GM23338 (cell line): ENCODE data around the gene ADAMTS17. TPM values are rescaled to one million over a fixed set of nuclear protein-coding genes. Genes with fewer than 3 reads are reported as not detected.

ENCODE experiments used
- ATAC-seq: fragments of 200-7000 bp; cut with Tn5 transposase; 3 replicates; pipeline ENCODE4 v1.9.1; 2020
- DNase-seq: peaks from one replicate; pipeline ENCODE4 v3.0.0-alpha.2; 2015; ENCODE audit warnings: low spot score
- H2AFZ ChIP-seq: fragments of 200-600 bp; sonication (generic); 2 replicates; pipeline ENCODE4 v1.8.0; 2016; ENCODE audit warnings: antibody characterized with exemption, mild to moderate bottlenecking, moderate library complexity
- H3F3A ChIP-seq: fragments of 200-600 bp; sonication (generic); replicated peaks from 2 replicates; pipeline ENCODE4 v1.8.0; 2017; ENCODE audit warnings: antibody characterized with exemption, mixed run types, low read depth
- H3K27ac ChIP-seq: fragments of 200-600 bp; sonication (generic); 2 replicates; pipeline ENCODE4 v1.6.1; 2016; ENCODE audit warnings: low read depth
- H3K27me3 ChIP-seq: fragments of 200-600 bp; sonication (generic); 2 replicates; pipeline ENCODE4 v1.8.0; 2016; ENCODE audit warnings: mild to moderate bottlenecking, mixed run types, moderate library complexity; ENCODE audit not compliant: insufficient read depth
- H3K36me3 ChIP-seq: fragments of 200-600 bp; sonication (generic); 2 replicates; pipeline ENCODE4 v1.8.0; 2016; ENCODE audit warnings: mild to moderate bottlenecking; ENCODE audit not compliant: insufficient read depth
- H3K4me1 ChIP-seq: fragments of 200-600 bp; sonication (generic); 2 replicates; pipeline ENCODE4 v1.8.0; 2016; ENCODE audit warnings: mild to moderate bottlenecking, moderate library complexity; ENCODE audit not compliant: insufficient read depth
- H3K4me2 ChIP-seq: fragments of 200-600 bp; sonication (generic); 2 replicates; pipeline ENCODE4 v1.7.1; 2017; ENCODE audit warnings: mixed run types
- H3K4me3 ChIP-seq: fragments of 200-600 bp; sonication (generic); 2 replicates; pipeline ENCODE4 v1.6.1; 2016; ENCODE audit warnings: mixed run types
- H3K79me2 ChIP-seq: fragments of 200-600 bp; sonication (generic); replicated peaks from 2 replicates; pipeline ENCODE4 v1.8.0; 2017; ENCODE audit warnings: mild to moderate bottlenecking; ENCODE audit not compliant: insufficient read depth
- H3K9me2 ChIP-seq: fragments of 200-600 bp; sonication (generic); 2 replicates; pipeline ENCODE4 v1.8.0; 2017; ENCODE audit not compliant: insufficient read depth
- H4K20me1 ChIP-seq: fragments of 200-600 bp; sonication (generic); replicated peaks from 2 replicates; pipeline ENCODE4 v1.8.0; 2017; ENCODE audit warnings: mild to moderate bottlenecking; ENCODE audit not compliant: insufficient read depth
- H3K27ac Mint-ChIP-seq: 2 replicates; pipeline ENCODE4 v1.8.0; 2020; ENCODE audit warnings: inconsistent platforms, mild to moderate bottlenecking, moderate library complexity, mixed read lengths
- H3K27me3 Mint-ChIP-seq: 3 replicates; pipeline ENCODE4 v1.8.0; 2022; ENCODE audit warnings: low read depth, mild to moderate bottlenecking, moderate library complexity, mixed read lengths, inconsistent platforms; ENCODE audit not compliant: insufficient read depth, poor library complexity
- H3K36me3 Mint-ChIP-seq: 3 replicates; pipeline ENCODE4 v1.8.0; 2021; ENCODE audit warnings: low read depth, mild to moderate bottlenecking, inconsistent platforms, moderate library complexity, mixed read lengths
- H3K4me1 Mint-ChIP-seq: 3 replicates; pipeline ENCODE4 v1.8.0; 2020; ENCODE audit warnings: mild to moderate bottlenecking, inconsistent platforms, mixed read lengths
- H3K4me3 Mint-ChIP-seq: 3 replicates; pipeline ENCODE4 v1.8.0; 2021; ENCODE audit warnings: moderate library complexity, mild to moderate bottlenecking, inconsistent platforms, mixed read lengths
- H3K9me3 Mint-ChIP-seq: 3 replicates; pipeline ENCODE4 v1.8.0; 2020; ENCODE audit warnings: moderate library complexity, mild to moderate bottlenecking, inconsistent platforms, mixed read lengths
- CREB1 ChIP-seq: fragments of 250-450 bp; sonication (Bioruptor Pico); IDR thresholded peaks from 2 replicates; pipeline ENCODE4 v1.5.0; 2020; ENCODE audit warnings: low read depth, mild to moderate bottlenecking, moderate library complexity
- EZH2 ChIP-seq: fragments of 200-600 bp; sonication (generic); IDR thresholded peaks from one replicate; pipeline ENCODE4 v1.8.0; 2017; ENCODE audit warnings: antibody characterized with exemption, mild to moderate bottlenecking, low read depth; ENCODE audit not compliant: unreplicated experiment
- EZH2phosphoT487 ChIP-seq: fragments of 200-600 bp; sonication (generic); IDR thresholded peaks from one replicate; pipeline ENCODE4 v1.8.1; 2018; ENCODE audit warnings: antibody characterized with exemption; ENCODE audit not compliant: unreplicated experiment
- JUNB ChIP-seq: IDR thresholded peaks from one replicate; pipeline ENCODE4 v1.6.1; 2016; ENCODE audit warnings: antibody characterized with exemption; ENCODE audit not compliant: unreplicated experiment
- NANOG ChIP-seq: IDR thresholded peaks from 2 replicates; pipeline ENCODE4 v1.6.1; 2016; ENCODE audit warnings: antibody characterized with exemption, borderline replicate concordance
- POLR2AphosphoS5 ChIP-seq: IDR thresholded peaks from 2 replicates; pipeline ENCODE4 v1.6.1; 2016; ENCODE audit warnings: antibody characterized with exemption, low read depth
- STAT1 ChIP-seq: IDR thresholded peaks from one replicate; pipeline ENCODE4 v1.6.1; 2016; ENCODE audit warnings: antibody characterized with exemption; ENCODE audit not compliant: unreplicated experiment
- ZNF114 ChIP-seq: fragments of 250-450 bp; sonication (Bioruptor Pico); IDR thresholded peaks from 2 replicates; pipeline ENCODE4 v1.5.0; 2020; ENCODE audit warnings: mild to moderate bottlenecking, moderate library complexity
- ZNF331 ChIP-seq: fragments of 250-450 bp; sonication (Bioruptor Pico); IDR thresholded peaks from 2 replicates; pipeline ENCODE4 v1.5.0; 2020; ENCODE audit warnings: low read depth, mild to moderate bottlenecking, moderate library complexity
- polyA plus RNA-seq: library from polyadenylated mRNA; unstranded; fragments of >200 nt; fragmentation: Nextera tagmentation; extraction: Ambion mirVana; gene quantifications from 2 replicates; pipeline ENCODE4 v1.2.1, GENCODE V29; 2016
- total RNA-seq: library from RNA; depleted of rRNA; stranded (reverse); fragments of >200 nt; shearing (Covaris generic); gene quantifications from 2 replicates; pipeline ENCODE4 v1.2.3, GENCODE V29; 2014
- TF ChIP-seq, protein P1 (sequence below): IDR thresholded peaks from 2 replicates; pipeline ENCODE4 v1.6.1; 2016; ENCODE audit warnings: antibody characterized with exemption
- TF ChIP-seq, protein P2 (sequence below): IDR thresholded peaks from one replicate; pipeline ENCODE4 v1.6.1; 2018; ENCODE audit warnings: antibody characterized with exemption; ENCODE audit not compliant: unreplicated experiment
- TF ChIP-seq, protein P3 (sequence below), 2 experiments: fragments of 200-600 bp in 1 of 2; sonication (generic) in 1 of 2; conservative IDR thresholded peaks; 2 replicates each; pipeline versions ENCODE4 v1.5.1 to v1.6.1; 2016 to 2017; ENCODE audit warnings: antibody characterized with exemption in 2 of 2, low read depth in 2 of 2, mild to moderate bottlenecking in 2 of 2, moderate library complexity in 1 of 2

The ADAMTS17 gene
- total and polyA plus RNA-seq, 2 experiments from 2014 or later = 0.60 to 3.8 TPM

DNA sequence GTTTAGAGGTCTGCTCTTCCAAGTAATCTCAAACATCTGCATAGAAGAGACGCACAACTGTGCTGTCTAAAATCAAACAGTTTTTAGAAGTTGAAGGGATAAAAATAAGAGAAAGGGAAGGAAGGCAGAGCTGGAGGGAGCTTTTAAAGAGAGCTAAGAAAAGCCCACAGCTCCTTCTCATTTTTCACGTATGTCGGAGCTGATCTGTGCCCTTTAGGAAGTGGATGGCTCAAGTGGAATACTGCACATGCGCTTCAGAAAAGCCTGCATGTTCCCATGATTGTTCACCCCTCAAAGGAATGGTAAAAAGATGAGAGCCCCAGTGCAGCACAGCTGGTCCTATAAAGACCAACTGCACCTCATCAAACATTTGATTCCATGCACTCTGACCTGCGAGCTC lies 207.2 kb downstream of the ADAMTS17 start:
- TF ChIP-seq EZH2 (no peak), EZH2phosphoT487 (no peak), CREB1 (no peak), ZNF114 (CRISPR knock-in tag) (no peak), ZNF331 (CRISPR knock-in tag) (no peak), POLR2AphosphoS5 (no peak), STAT1 (no peak), JUNB (no peak), NANOG (no peak)
- TF ChIP-seq, protein P1, sequence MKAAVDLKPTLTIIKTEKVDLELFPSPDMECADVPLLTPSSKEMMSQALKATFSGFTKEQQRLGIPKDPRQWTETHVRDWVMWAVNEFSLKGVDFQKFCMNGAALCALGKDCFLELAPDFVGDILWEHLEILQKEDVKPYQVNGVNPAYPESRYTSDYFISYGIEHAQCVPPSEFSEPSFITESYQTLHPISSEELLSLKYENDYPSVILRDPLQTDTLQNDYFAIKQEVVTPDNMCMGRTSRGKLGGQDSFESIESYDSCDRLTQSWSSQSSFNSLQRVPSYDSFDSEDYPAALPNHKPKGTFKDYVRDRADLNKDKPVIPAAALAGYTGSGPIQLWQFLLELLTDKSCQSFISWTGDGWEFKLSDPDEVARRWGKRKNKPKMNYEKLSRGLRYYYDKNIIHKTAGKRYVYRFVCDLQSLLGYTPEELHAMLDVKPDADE = no peak
- TF ChIP-seq, protein P2, sequence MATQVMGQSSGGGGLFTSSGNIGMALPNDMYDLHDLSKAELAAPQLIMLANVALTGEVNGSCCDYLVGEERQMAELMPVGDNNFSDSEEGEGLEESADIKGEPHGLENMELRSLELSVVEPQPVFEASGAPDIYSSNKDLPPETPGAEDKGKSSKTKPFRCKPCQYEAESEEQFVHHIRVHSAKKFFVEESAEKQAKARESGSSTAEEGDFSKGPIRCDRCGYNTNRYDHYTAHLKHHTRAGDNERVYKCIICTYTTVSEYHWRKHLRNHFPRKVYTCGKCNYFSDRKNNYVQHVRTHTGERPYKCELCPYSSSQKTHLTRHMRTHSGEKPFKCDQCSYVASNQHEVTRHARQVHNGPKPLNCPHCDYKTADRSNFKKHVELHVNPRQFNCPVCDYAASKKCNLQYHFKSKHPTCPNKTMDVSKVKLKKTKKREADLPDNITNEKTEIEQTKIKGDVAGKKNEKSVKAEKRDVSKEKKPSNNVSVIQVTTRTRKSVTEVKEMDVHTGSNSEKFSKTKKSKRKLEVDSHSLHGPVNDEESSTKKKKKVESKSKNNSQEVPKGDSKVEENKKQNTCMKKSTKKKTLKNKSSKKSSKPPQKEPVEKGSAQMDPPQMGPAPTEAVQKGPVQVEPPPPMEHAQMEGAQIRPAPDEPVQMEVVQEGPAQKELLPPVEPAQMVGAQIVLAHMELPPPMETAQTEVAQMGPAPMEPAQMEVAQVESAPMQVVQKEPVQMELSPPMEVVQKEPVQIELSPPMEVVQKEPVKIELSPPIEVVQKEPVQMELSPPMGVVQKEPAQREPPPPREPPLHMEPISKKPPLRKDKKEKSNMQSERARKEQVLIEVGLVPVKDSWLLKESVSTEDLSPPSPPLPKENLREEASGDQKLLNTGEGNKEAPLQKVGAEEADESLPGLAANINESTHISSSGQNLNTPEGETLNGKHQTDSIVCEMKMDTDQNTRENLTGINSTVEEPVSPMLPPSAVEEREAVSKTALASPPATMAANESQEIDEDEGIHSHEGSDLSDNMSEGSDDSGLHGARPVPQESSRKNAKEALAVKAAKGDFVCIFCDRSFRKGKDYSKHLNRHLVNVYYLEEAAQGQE = no peak
- TF ChIP-seq, protein P3, sequence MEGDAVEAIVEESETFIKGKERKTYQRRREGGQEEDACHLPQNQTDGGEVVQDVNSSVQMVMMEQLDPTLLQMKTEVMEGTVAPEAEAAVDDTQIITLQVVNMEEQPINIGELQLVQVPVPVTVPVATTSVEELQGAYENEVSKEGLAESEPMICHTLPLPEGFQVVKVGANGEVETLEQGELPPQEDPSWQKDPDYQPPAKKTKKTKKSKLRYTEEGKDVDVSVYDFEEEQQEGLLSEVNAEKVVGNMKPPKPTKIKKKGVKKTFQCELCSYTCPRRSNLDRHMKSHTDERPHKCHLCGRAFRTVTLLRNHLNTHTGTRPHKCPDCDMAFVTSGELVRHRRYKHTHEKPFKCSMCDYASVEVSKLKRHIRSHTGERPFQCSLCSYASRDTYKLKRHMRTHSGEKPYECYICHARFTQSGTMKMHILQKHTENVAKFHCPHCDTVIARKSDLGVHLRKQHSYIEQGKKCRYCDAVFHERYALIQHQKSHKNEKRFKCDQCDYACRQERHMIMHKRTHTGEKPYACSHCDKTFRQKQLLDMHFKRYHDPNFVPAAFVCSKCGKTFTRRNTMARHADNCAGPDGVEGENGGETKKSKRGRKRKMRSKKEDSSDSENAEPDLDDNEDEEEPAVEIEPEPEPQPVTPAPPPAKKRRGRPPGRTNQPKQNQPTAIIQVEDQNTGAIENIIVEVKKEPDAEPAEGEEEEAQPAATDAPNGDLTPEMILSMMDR (conservative IDR thresholded peaks at IDR 0.05; ENCODE audit: low read depth in 2 of 2) = no peak
- H3K36me3 ChIP-seq = no peaks in the 10 kb centered on the region
- no peaks in the 10 kb centered on the region; the same call in 2 of the 3 replicates for H3K4me1 Mint-ChIP-seq
- H3K79me2 ChIP-seq = no peaks in the 10 kb centered on the region
- H3K27ac Mint-ChIP-seq = no peak overlapping the region
- H3F3A ChIP-seq = no peaks in the 10 kb centered on the region
- H4K20me1 ChIP-seq = no peaks in the 10 kb centered on the region
- no peaks in the 10 kb centered on the region for H3K4me1 ChIP-seq
- peaks cover 6% of the 10 kb centered on the region; the same call in 1 of the 2 replicates for H3K9me2 ChIP-seq
- H3K4me3 Mint-ChIP-seq = no peak overlapping the region
- ATAC-seq (no peak), DNase-seq (no peak)
- no peaks in the 10 kb centered on the region for H3K9me3 Mint-ChIP-seq
- H3K36me3 Mint-ChIP-seq = no peaks in the 10 kb centered on the region
- no peak overlapping the region for H3K4me3 ChIP-seq
- H3K4me2 ChIP-seq = no peak overlapping the region
- no peaks in the 10 kb centered on the region for H3K27me3 ChIP-seq
- H3K27me3 Mint-ChIP-seq = peaks cover 1% of the 10 kb centered on the region
- H3K27ac ChIP-seq = no peak overlapping the region
- H2AFZ ChIP-seq = no peak overlapping the region
